Prostate gland (tissue), 2 donors: ENCODE measurements around the gene FAM234A.

ENCODE experiments used
- POLR2A ChIP-seq: fragments of 450-650 bp; IDR thresholded peaks from one replicate; pipeline ENCODE4 v1.6.1; 2016; ENCODE audit warnings: antibody characterized with exemption, mild to moderate bottlenecking
- POLR2AphosphoS5 ChIP-seq: sonication (generic); formaldehyde crosslinking; IDR thresholded peaks from one replicate; pipeline ENCODE4 v1.6.1; 2017; ENCODE audit warnings: antibody characterized with exemption
- TF ChIP-seq, protein P1 (sequence below), 4 experiments: fragments of 200-600 bp in 2 of 4; fragments of 450-650 bp in 2 of 4; sonication (generic) in 2 of 4; IDR thresholded peaks; 1 replicate in 3 of 4; 2 replicates in 1 of 4; pipeline ENCODE4 v1.5.1; 2016 to 2019; ENCODE audit warnings: antibody characterized with exemption in 4 of 4, mild to moderate bottlenecking in 2 of 4, moderate library complexity in 2 of 4

GRCh38 chr16:192686-193085, 41.9 kb upstream of the FAM234A start:
- TF ChIP-seq, protein P1, sequence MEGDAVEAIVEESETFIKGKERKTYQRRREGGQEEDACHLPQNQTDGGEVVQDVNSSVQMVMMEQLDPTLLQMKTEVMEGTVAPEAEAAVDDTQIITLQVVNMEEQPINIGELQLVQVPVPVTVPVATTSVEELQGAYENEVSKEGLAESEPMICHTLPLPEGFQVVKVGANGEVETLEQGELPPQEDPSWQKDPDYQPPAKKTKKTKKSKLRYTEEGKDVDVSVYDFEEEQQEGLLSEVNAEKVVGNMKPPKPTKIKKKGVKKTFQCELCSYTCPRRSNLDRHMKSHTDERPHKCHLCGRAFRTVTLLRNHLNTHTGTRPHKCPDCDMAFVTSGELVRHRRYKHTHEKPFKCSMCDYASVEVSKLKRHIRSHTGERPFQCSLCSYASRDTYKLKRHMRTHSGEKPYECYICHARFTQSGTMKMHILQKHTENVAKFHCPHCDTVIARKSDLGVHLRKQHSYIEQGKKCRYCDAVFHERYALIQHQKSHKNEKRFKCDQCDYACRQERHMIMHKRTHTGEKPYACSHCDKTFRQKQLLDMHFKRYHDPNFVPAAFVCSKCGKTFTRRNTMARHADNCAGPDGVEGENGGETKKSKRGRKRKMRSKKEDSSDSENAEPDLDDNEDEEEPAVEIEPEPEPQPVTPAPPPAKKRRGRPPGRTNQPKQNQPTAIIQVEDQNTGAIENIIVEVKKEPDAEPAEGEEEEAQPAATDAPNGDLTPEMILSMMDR (IDR thresholded peaks at IDR 0.05): no peak
- TF ChIP-seq POLR2AphosphoS5 (no peak), POLR2A (no peak)
